ENCODE results near the gene OGFOD2.

Gene OGFOD2

GRCh38 chr12:122977655-122978392, 2.8 kb downstream of the OGFOD2 start:
- H3K27me3 ChIP-seq (ENCODE audit: insufficient read depth, poor library complexity, severe bottlenecking) = no peaks in the 10 kb centered on the region
- DNase-seq (ENCODE audit: low spot score) = no peak
- peaks cover 19% of the 10 kb centered on the region for H3K36me3 ChIP-seq (ENCODE audit: low read depth)
- no peak for TF ChIP-seq CTCF (IDR thresholded peaks at IDR 0.05; ENCODE audit: poor library complexity, severe bottlenecking)
- ATAC-seq (ENCODE audit: low read depth) = no peak
- H3K4me1 ChIP-seq (ENCODE audit: insufficient read depth, poor library complexity, severe bottlenecking) = peaks cover 6% of the 10 kb centered on the region
- no peak overlapping the region for H3K4me3 ChIP-seq (ENCODE audit: severe bottlenecking)
- H3K27ac ChIP-seq (ENCODE audit: poor library complexity, severe bottlenecking) = no peak overlapping the region
- H3K9me3 ChIP-seq (ENCODE audit: severe bottlenecking) = no peaks in the 10 kb centered on the region

DNA sequence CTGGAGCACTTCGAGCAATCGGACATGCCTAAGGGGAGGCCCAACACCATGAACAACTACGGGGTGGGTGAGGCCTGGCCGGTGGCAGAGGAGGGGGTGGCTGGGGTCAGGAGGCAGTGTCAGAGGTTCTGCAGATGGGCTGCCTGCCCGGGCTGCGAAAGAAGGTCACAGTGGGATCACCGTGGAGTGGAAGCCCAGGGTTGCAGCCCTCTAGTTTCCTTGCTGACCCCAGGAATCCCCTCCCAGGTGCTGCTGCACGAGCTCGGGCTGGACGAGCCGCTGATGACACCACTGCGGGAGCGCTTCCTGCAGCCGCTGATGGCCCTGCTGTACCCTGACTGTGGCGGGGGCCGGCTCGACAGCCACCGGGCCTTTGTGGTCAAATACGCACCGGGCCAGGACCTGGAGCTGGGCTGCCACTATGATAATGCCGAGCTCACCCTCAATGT, 3.5 kb downstream of the OGFOD2 start:
- no peak for TF ChIP-seq CTCF (IDR thresholded peaks at IDR 0.05; ENCODE audit: poor library complexity, severe bottlenecking)

DNA sequence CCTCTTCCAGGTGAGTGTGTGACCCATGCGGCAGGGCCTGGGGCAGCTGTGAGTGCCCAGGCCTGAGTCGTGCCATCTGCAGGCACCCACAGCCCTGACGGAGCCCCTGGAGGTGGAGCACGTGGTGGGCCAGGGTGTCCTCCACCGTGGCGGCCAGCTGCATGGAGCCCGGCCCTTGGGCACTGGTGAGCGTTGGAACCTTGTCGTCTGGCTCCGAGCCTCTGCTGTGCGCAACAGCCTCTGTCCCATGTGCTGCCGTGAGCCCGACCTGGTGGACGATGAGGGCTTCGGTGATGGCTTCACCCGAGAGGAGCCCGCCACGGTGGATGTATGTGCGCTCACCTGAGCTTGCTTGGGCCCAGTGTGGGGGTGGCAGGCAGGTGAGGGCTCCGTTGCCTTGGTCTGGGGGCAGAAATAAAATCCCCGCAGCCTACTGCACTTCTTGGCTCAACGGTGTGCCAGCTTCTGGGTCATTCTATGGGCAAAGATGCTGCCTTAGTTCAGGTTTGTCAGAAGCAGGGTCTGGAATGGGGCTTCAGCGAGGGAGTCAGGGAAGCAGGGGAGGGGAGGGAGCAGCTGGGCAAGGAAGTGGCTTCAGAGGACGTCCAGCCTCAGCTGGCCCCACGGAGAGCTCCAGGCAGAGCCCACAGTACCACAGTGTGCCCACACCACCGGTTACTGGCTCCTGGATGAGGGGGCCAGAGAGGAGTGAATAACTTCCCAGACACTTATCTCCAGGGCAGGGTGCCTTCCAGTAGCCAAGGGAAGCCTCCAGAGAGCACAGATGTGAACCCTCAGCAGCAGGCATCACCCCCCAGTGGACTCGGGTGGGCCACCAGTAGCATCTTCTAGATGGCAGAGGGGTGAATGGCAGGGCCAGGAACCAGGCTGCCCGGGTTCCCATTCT, 4.2 kb downstream of the OGFOD2 start:
- peaks cover 21% of the 10 kb centered on the region for H3K36me3 ChIP-seq (ENCODE audit: low read depth)
- ATAC-seq (ENCODE audit: low read depth) (no peak), DNase-seq (ENCODE audit: low spot score) (peak; percentile 49)
- no peak for TF ChIP-seq CTCF (IDR thresholded peaks at IDR 0.05; ENCODE audit: poor library complexity, severe bottlenecking)
- peak overlapping the region; percentile 91 for H3K4me3 ChIP-seq (ENCODE audit: severe bottlenecking)
- no peaks in the 10 kb centered on the region for H3K9me3 ChIP-seq (ENCODE audit: severe bottlenecking)
- peak overlapping the region; percentile 69 for H3K27ac ChIP-seq (ENCODE audit: poor library complexity, severe bottlenecking)
- H3K4me1 ChIP-seq (ENCODE audit: insufficient read depth, poor library complexity, severe bottlenecking) = peaks cover 6% of the 10 kb centered on the region
- no peaks in the 10 kb centered on the region for H3K27me3 ChIP-seq (ENCODE audit: insufficient read depth, poor library complexity, severe bottlenecking)

More for the DNA sequence above, 3.5 kb downstream of the OGFOD2 start:
- Histone ChIP-seq H3K27ac (ENCODE audit: poor library complexity, severe bottlenecking) (no peak overlapping the region), H3K36me3 (ENCODE audit: low read depth) (peaks cover 21% of the 10 kb centered on the region), H3K9me3 (ENCODE audit: severe bottlenecking) (no peaks in the 10 kb centered on the region), H3K4me1 (ENCODE audit: insufficient read depth, poor library complexity, severe bottlenecking) (peaks cover 6% of the 10 kb centered on the region), H3K27me3 (ENCODE audit: insufficient read depth, poor library complexity, severe bottlenecking) (no peaks in the 10 kb centered on the region), H3K4me3 (ENCODE audit: severe bottlenecking) (no peak overlapping the region)
- ATAC-seq (ENCODE audit: low read depth) (no peak), DNase-seq (ENCODE audit: low spot score) (peak; percentile 63)

GRCh38 chr12:122979908-122980182, 4.8 kb downstream of the OGFOD2 start:
- ATAC-seq (ENCODE audit: low read depth) (no peak), DNase-seq (ENCODE audit: low spot score) (no peak)
- TF ChIP-seq CTCF (IDR thresholded peaks at IDR 0.05; ENCODE audit: poor library complexity, severe bottlenecking) = no peak
- no peaks in the 10 kb centered on the region for H3K9me3 ChIP-seq (ENCODE audit: severe bottlenecking)
- peaks cover 6% of the 10 kb centered on the region for H3K4me1 ChIP-seq (ENCODE audit: insufficient read depth, poor library complexity, severe bottlenecking)
- H3K27me3 ChIP-seq (ENCODE audit: insufficient read depth, poor library complexity, severe bottlenecking) = no peaks in the 10 kb centered on the region
- H3K36me3 ChIP-seq (ENCODE audit: low read depth) = peaks cover 21% of the 10 kb centered on the region
- peak overlapping the region; percentile 69 for H3K27ac ChIP-seq (ENCODE audit: poor library complexity, severe bottlenecking)
- H3K4me3 ChIP-seq (ENCODE audit: severe bottlenecking) = peak overlapping the region; percentile 91
